Forelimb muscle (tissue), 1 donor: ENCODE data around the gene C8A. TPM values are rescaled to one million over a fixed set of nuclear protein-coding genes. Genes with fewer than 3 reads are reported as not detected.

ENCODE experiments used
- DNase-seq: peaks from one replicate; pipeline ENCODE4 v3.0.0-alpha.2; 2013; ENCODE audit warnings: low read depth
- polyA plus RNA-seq: library from polyadenylated mRNA; unstranded; fragments of 120-200 nt; gene quantifications from one replicate; pipeline ENCODE4 v1.2.1, GENCODE V29; 2013; ENCODE audit not compliant: insufficient read length

Gene C8A
- polyA plus RNA-seq, 1 donor = not detected

GRCh38 chr1:56837244-56837939, 17.2 kb upstream of the C8A start:
- no peak for DNase-seq

- no peak for DNase-seq
These were observed 15.8 kb upstream of the C8A start for GRCh38 chr1:56838759-56839158.

GRCh38 chr1:56843544-56843943, 11.1 kb upstream of the C8A start:
- DNase-seq = no peak

- DNase-seq = no peak
These were observed 10.0 kb upstream of the C8A start for GRCh38 chr1:56844545-56845136.

GRCh38 chr1:56845343-56845742, 9.3 kb upstream of the C8A start:
- DNase-seq = no peak

GRCh38 chr1:56849750-56850149, 4.8 kb upstream of the C8A start:
- no peak for DNase-seq

GRCh38 chr1:56850411-56850810, 4.2 kb upstream of the C8A start:
- no peak for DNase-seq

- DNase-seq = no peak
These were observed 3.7 kb upstream of the C8A start for GRCh38 chr1:56850922-56851321.

GRCh38 chr1:56852476-56852875, 2.1 kb upstream of the C8A start:
- no peak for DNase-seq

GRCh38 chr1:56855190-56855589, 593 bp downstream of the C8A start:
- DNase-seq = no peak

- DNase-seq = no peak
These were observed 1.6 kb downstream of the C8A start for GRCh38 chr1:56856186-56856585.

- no peak for DNase-seq
These were observed 4.7 kb downstream of the C8A start for GRCh38 chr1:56859287-56859686.

GRCh38 chr1:56863265-56863992, 8.8 kb downstream of the C8A start:
- no peak for DNase-seq

- no peak for DNase-seq
These were observed 9.8 kb downstream of the C8A start for GRCh38 chr1:56864430-56864829.

- no peak for DNase-seq
These were observed 12.1 kb downstream of the C8A start for GRCh38 chr1:56866656-56867055.

GRCh38 chr1:56867491-56867890, 12.9 kb downstream of the C8A start:
- no peak for DNase-seq

- no peak for DNase-seq
These were observed 14.2 kb downstream of the C8A start for GRCh38 chr1:56868761-56869160.

GRCh38 chr1:56872597-56872996, 18.0 kb downstream of the C8A start:
- DNase-seq = no peak

- DNase-seq = no peak
These were observed 18.6 kb downstream of the C8A start for GRCh38 chr1:56873213-56873612.

GRCh38 chr1:56874689-56875088, 20.1 kb downstream of the C8A start:
- DNase-seq = no peak

GRCh38 chr1:56877973-56878372, 23.4 kb downstream of the C8A start:
- no peak for DNase-seq

GRCh38 chr1:56880774-56881173, 26.2 kb downstream of the C8A start:
- no peak for DNase-seq

- no peak for DNase-seq
These were observed 26.8 kb downstream of the C8A start for GRCh38 chr1:56881417-56881816.
